Renal pelvis (tissue), 4 donors: ENCODE measurements around the gene IFNG-AS1. TPM values are rescaled to one million over a fixed set of nuclear protein-coding genes. Genes with fewer than 3 reads are reported as not detected.

ENCODE experiments used
- DNase-seq: peaks from one replicate; pipeline ENCODE4 v3.0.0-alpha.2; 2013
- polyA plus RNA-seq, 3 donors: library from polyadenylated mRNA; unstranded; fragments of 120-200 nt; gene quantifications; one replicate each; pipeline ENCODE4 v1.2.1, GENCODE V29; 2013; ENCODE audit not compliant: insufficient read length in 3 of 3

The IFNG-AS1 gene
- polyA plus RNA-seq, 3 donors: not detected

GRCh38 chr12:68036642-68037041, 47.4 kb downstream of the IFNG-AS1 start:
- DNase-seq: no peak

- no peak for DNase-seq
Measured at GRCh38 chr12:68037616-68038255, 48.5 kb downstream of the IFNG-AS1 start.

GRCh38 chr12:68038650-68039049, 49.4 kb downstream of the IFNG-AS1 start:
- no peak for DNase-seq

GRCh38 chr12:68040450-68041075, 51.3 kb downstream of the IFNG-AS1 start:
- peak; percentile 76 for DNase-seq

- no peak for DNase-seq
Measured at GRCh38 chr12:68042212-68042699, 53.0 kb downstream of the IFNG-AS1 start.

- peak; percentile 11 for DNase-seq
Measured at GRCh38 chr12:68043435-68043834, 54.2 kb downstream of the IFNG-AS1 start.

- DNase-seq: no peak
Measured at GRCh38 chr12:68048648-68049297, 59.5 kb downstream of the IFNG-AS1 start.

- no peak for DNase-seq
Measured at GRCh38 chr12:68056300-68056699, 67.1 kb downstream of the IFNG-AS1 start.

- DNase-seq: no peak
Measured at GRCh38 chr12:68063900-68064590, 74.8 kb downstream of the IFNG-AS1 start.

- DNase-seq: no peak
Measured at GRCh38 chr12:68065163-68065562, 75.9 kb downstream of the IFNG-AS1 start.

GRCh38 chr12:68065687-68066086, 76.4 kb downstream of the IFNG-AS1 start:
- DNase-seq: no peak

GRCh38 chr12:68067762-68068376, 78.6 kb downstream of the IFNG-AS1 start:
- no peak for DNase-seq

GRCh38 chr12:68069275-68069674, 80.0 kb downstream of the IFNG-AS1 start:
- DNase-seq: no peak

Other genes starting within 250 kb of the IFNG-AS1 start
- not detected for gene IFNG, start 170.3 kb downstream of the IFNG-AS1 start, polyA plus RNA-seq
- gene IL26, start 236.4 kb downstream of the IFNG-AS1 start, polyA plus RNA-seq: not detected